ENCODE data around the gene DNAJA3.
A peak's percentile ranks its signal among the peaks of the same experiment; 100 is the strongest.
"Not testable (repeated sequence)": the region's sequence is repeated elsewhere in the genome, so short reads cannot be mapped to it uniquely, and the experiment has no call there.

Gene DNAJA3

DNA sequence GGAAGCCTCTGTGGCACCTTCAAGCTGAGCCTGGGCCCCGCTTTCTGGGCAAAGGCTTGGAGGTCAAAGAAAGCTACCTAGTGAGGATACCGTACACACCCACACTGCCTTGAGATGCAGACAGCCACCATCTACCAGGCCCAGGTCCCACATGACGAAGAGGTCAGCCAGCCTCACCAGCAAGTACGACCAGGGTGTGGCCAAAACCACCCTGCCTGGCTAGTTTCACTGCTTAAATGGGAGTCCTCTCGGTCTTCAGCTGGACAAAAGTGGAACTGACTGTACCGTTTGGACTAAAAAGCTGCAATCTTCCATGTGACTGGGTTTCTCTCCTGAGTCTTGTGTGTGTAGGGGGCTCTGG, 32.4 kb upstream of the DNAJA3 start:
- TF ChIP-seq CTCF (IDR thresholded peaks at IDR 0.05; ENCODE audit: borderline replicate concordance, insufficient read depth, low read depth, low read length) = no peak
- H3K4me3 ChIP-seq (ENCODE audit: low read depth, low read length) = no peak overlapping the region

GRCh38 chr16:4393850-4394249, 31.8 kb upstream of the DNAJA3 start:
- H3K4me3 ChIP-seq (ENCODE audit: low read depth, low read length) = not testable (repeated sequence)

DNA sequence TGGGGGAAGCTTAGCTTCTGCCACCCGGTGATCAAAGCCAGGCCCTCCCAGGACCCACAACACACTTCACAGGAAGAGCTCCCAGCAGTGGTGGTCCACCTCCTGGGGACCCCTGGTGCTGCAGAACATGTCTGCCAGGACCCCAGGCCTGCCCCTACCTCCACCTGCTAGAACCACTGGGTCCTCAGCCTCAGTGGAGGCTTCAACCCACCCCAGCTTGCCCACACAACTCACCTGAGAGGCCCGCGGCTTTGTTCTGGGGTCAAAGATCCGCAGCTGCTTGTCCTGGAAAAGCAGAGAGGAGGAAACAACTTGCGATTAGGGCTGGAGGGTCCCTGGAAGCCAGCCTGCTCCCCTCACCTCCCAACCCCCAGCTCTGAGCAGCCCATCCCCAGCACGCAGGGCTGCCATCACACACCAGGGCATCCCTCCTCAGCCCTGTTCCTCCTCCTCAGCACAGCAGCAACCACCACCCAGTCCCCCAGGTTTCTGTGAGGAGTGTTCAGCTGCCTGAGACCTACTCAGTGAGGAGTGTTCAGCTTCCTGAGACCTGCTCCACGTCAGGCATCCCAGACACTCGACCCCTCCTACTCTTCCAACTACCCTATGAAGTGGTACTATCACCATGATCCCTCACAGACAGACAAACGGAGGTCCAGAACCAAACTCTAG, 30.5 kb upstream of the DNAJA3 start:
- H3K4me3 ChIP-seq (ENCODE audit: low read depth, low read length) = no peak overlapping the region
- TF ChIP-seq CTCF (IDR thresholded peaks at IDR 0.05; ENCODE audit: borderline replicate concordance, insufficient read depth, low read depth, low read length) = no peak

DNA sequence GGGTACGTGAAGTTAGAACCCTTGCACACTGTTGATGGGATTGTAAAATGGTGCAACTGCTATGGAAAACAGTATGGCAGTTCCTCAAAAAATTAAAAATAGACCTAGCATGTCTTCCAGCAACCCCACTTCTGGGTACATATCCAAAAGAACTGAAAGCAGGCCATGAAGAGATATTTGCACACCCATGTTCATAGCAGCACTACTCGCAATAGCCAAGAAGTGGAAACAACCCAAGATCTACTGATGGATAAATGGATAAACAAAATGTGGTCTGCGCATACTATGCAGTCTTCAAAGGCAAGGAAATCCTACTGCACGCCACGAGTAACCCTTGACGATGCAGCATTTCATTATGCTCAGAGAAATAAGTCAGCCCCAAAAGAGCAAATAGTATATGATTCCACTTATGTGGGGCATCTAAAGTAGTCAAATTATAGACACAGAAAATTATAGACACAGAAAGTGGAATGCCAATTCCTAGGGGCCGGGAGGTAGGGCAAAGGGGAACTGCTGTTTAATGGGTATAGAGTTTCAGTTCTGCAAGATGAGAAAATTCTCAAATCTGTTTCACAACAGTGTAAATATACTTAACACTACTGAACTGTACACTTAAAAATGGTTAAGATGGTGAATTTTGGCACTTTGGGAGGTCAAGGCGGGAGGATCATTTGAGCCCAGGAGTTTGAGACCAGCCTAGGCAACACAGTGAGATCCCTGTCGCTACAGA, 26.5 kb upstream of the DNAJA3 start:
- TF ChIP-seq CTCF (IDR thresholded peaks at IDR 0.05; ENCODE audit: borderline replicate concordance, insufficient read depth, low read depth, low read length) = no peak
- no peak overlapping the region for H3K4me3 ChIP-seq (ENCODE audit: low read depth, low read length)

DNA sequence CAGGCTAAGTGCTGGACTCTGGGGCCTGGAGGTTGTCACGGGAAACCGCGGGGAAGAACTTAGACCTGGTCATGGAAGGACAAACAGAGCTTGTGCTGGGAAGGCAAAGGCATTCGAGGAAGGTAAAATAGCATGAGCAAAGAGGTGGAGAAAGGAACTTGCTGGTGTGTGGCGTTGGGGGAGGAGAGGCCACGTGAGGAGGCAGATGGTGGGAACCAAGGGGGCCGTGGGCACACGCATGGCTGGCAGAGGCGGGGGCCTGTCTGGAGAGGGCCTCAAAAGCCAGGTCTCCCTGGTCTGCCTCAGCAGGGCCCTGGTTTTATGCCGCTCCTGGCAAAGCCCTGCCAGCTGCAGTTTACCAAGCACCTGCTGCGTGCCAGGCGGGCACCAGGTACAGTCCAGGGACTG, 24.6 kb upstream of the DNAJA3 start:
- H3K4me3 ChIP-seq (ENCODE audit: low read depth, low read length) = no peak overlapping the region
- TF ChIP-seq CTCF (IDR thresholded peaks at IDR 0.05; ENCODE audit: borderline replicate concordance, insufficient read depth, low read depth, low read length) = no peak

GRCh38 chr16:4401510-4401909, 24.2 kb upstream of the DNAJA3 start:
- TF ChIP-seq CTCF (IDR thresholded peaks at IDR 0.05; ENCODE audit: borderline replicate concordance, insufficient read depth, low read depth, low read length) = no peak
- H3K4me3 ChIP-seq (ENCODE audit: low read depth, low read length) = no peak overlapping the region

DNA sequence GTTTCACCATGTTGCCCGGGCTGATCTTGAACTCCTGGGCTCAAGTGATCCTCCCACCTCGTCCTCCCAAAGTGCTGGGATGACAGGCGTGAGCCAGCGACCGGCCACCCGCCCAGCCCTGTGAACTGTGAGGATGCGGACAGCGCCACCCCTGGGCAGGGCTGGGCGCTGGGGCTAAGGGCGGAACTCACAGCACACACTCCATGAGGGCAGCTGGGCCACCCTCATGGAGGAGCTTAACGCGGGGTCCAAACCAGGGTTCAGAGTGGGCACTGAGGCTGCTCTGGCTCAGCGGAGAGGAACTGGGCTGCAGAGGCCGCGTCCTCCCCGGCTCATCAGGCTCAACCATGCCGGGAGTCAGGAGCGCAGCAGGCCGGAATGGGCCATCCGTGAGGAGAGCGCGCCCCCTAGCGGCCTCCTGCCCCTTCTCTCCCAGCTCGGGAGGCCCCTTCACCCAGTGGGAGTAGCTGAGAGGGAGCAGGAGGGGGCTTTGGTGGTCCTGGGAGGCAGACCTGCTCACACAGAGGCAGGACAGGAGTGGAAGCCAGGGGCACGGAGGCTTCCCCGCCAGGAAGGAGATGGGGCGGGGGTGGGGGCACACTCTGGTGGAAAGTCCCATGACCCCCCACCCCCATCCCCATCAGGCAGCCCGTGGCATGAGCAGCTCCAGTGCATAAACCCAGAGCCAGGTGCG, 23.1 kb upstream of the DNAJA3 start:
- H3K4me3 ChIP-seq (ENCODE audit: low read depth, low read length) = no peak overlapping the region
- peak; percentile 87 for TF ChIP-seq CTCF (IDR thresholded peaks at IDR 0.05; ENCODE audit: borderline replicate concordance, insufficient read depth, low read depth, low read length)
